ENCODE measurements around the gene MPLKIP.

DNA sequence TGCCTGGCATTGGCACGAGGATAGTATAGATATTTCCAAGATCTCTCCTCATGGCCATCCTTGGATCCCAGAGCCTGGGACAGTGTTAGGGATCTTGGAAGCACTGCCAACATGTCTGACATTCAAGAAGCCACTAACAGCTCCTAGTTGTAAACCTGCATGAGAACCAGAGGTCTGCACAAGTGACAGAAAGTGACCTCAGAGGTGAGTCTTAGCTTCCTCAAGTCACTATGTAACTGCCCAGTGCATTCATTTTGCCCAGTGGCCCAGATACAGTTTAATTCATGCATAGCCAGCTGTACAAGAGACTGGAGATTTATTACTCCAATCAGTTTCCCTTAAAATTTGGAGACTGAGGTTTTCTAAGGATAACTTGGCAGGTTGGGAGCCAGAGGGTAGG is 17.1 kb upstream of the MPLKIP start:
- TF ChIP-seq, protein P1, sequence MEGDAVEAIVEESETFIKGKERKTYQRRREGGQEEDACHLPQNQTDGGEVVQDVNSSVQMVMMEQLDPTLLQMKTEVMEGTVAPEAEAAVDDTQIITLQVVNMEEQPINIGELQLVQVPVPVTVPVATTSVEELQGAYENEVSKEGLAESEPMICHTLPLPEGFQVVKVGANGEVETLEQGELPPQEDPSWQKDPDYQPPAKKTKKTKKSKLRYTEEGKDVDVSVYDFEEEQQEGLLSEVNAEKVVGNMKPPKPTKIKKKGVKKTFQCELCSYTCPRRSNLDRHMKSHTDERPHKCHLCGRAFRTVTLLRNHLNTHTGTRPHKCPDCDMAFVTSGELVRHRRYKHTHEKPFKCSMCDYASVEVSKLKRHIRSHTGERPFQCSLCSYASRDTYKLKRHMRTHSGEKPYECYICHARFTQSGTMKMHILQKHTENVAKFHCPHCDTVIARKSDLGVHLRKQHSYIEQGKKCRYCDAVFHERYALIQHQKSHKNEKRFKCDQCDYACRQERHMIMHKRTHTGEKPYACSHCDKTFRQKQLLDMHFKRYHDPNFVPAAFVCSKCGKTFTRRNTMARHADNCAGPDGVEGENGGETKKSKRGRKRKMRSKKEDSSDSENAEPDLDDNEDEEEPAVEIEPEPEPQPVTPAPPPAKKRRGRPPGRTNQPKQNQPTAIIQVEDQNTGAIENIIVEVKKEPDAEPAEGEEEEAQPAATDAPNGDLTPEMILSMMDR (IDR thresholded peaks at IDR 0.05): no peak
- TF ChIP-seq POLR2AphosphoS5 (IDR thresholded peaks at IDR 0.05) (no peak), POLR2A (IDR thresholded peaks at IDR 0.05) (no peak), EP300 (IDR thresholded peaks at IDR 0.05) (no peak)
